ENCODE measurements around the gene DENND11. TPM values are rescaled to one million over a fixed set of nuclear protein-coding genes. Genes with fewer than 3 reads are reported as not detected.

Gene DENND11
- total and polyA plus RNA-seq, 2 of the 4 experiments (the other 2 are of a cell fraction), result 2.9 to 5.0 TPM

GRCh38 chr7:141686670-141687069, 15.3 kb downstream of the DENND11 start:
- no peak overlapping the region for H3K9ac ChIP-seq (ENCODE audit: low read depth, low read length)
- DNase-seq (no peak), ATAC-seq (ENCODE audit: low read depth) (no peak)
- in situ Hi-C loops (cut with MboI; ENCODE audit: low sequenced_read_pairs) (no loop called here), dilution Hi-C loops (cut with HindIII; ENCODE audit: low sequenced_read_pairs, unreplicated experiment) (no loop called here), intact Hi-C loops (cut with micrococcal nuclease) (no loop called here)
- no peak overlapping the region for H2AK5ac ChIP-seq (ENCODE audit: low read depth, low read length)
- H3K9me1 ChIP-seq (ENCODE audit: insufficient read depth, low read length), result 0 out of 2 replicates have a peak, but pooled peaks cover 3% of the 10 kb centered on the region
- no peak overlapping the region for H3K56ac ChIP-seq (ENCODE audit: extremely low read depth, insufficient read depth, low read length)
- no peak overlapping the region for H2BK20ac ChIP-seq (ENCODE audit: low read depth, low read length)
- no peak overlapping the region for H2BK120ac ChIP-seq (ENCODE audit: low read depth, low read length)
- no peak overlapping the region for H2AFZ ChIP-seq (replicated peaks; ENCODE audit: low read length, poor library complexity)
- no peaks in the 10 kb centered on the region for H3K9me3 ChIP-seq (ENCODE audit: control insufficient read depth, insufficient read depth, low read length)
- H2AK9ac ChIP-seq (replicated peaks; ENCODE audit: low read depth, low read length, poor library complexity), result no peak overlapping the region
- H4K20me1 ChIP-seq (ENCODE audit: insufficient read depth, low read length), result no peaks in the 10 kb centered on the region
- no peak overlapping the region for H3K4me2 ChIP-seq (ENCODE audit: low read depth, low read length)
- H3K79me1 ChIP-seq (ENCODE audit: low read depth in 1 of 2, low read length in 2 of 2), result peaks cover 4 to 6% of the 10 kb centered on the region in 2 experiments; a peak in 1 of 4 replicates
- H3K27me3 ChIP-seq (ENCODE audit: control insufficient read depth, insufficient read depth, low read length), result no peaks in the 10 kb centered on the region
- WGBS, 2 experiments (ENCODE audit: extremely low coverage in 2 of 2, insufficient read length in 1 of 2), result 78% methylated on average over 4 of the region's 6 CpGs; no CpG with 5 or more reads in 1 of the 2 experiments
- no peak overlapping the region for H2BK5ac ChIP-seq (ENCODE audit: low read depth, low read length, poor library complexity, severe bottlenecking)
- H3K4ac ChIP-seq (ENCODE audit: low read depth, low read length), result no peak overlapping the region
- H3K23ac ChIP-seq (ENCODE audit: low read depth, low read length), result no peak overlapping the region
- no TSS peak for BruUV-seq (replicated peaks)
- no peak overlapping the region for H4K8ac ChIP-seq (ENCODE audit: low read depth in 2 of 2, low read length in 2 of 2)
- no peaks in the 10 kb centered on the region for H3K4me1 ChIP-seq (ENCODE audit: control insufficient read depth, insufficient read depth, low read length)
- H3K4me3 ChIP-seq (ENCODE audit: insufficient read depth, low read depth, low read length), result no peak overlapping the region
- ChIA-PET POLR2A (ENCODE audit: unreplicated experiment) (no interaction called here), CTCF (no interaction called here)
- no peak overlapping the region for H4K5ac ChIP-seq (ENCODE audit: low read depth, low read length)
- H3K27ac ChIP-seq (ENCODE audit: insufficient read depth, low read length), result no peak overlapping the region
- H3K36me3 ChIP-seq (ENCODE audit: control insufficient read depth, insufficient read depth, low read length), result peaks cover 8% of the 10 kb centered on the region
- no peak overlapping the region for H4K91ac ChIP-seq (ENCODE audit: insufficient read depth, low read depth, low read length)
- no peak overlapping the region for H3K14ac ChIP-seq (replicated peaks; ENCODE audit: low read depth, low read length)
- TF ChIP-seq BHLHE40 (IDR thresholded peaks at IDR 0.05; ENCODE audit: low read depth, low read length) (no peak), RFX5 (IDR thresholded peaks at IDR 0.05; ENCODE audit: low read depth, low read length) (no peak), CHD1 (IDR thresholded peaks at IDR 0.05; ENCODE audit: low read depth, low read length) (no peak), MAFK (IDR thresholded peaks at IDR 0.05; ENCODE audit: low read depth, low read length) (no peak), FOS (IDR thresholded peaks at IDR 0.05; ENCODE audit: low read depth, low read length) (no peak), CTCF (conservative IDR thresholded peaks at IDR 0.05; ENCODE audit: low read depth, low read length) (no peak), CEBPB (IDR thresholded peaks at IDR 0.05; ENCODE audit: low read depth, low read length) (no peak), RCOR1 (IDR thresholded peaks at IDR 0.05; ENCODE audit: insufficient replicate concordance, low read length) (no peak), USF2 (IDR thresholded peaks at IDR 0.05; ENCODE audit: low read depth, low read length) (no peak), ELK1 (IDR thresholded peaks at IDR 0.05; ENCODE audit: borderline replicate concordance, low read depth, low read length) (no peak), POLR2A (IDR thresholded peaks at IDR 0.05; ENCODE audit: low read depth, low read length) (no peak), RAD21 (IDR thresholded peaks at IDR 0.05; ENCODE audit: low read length) (no peak), MXI1 (IDR thresholded peaks at IDR 0.05; ENCODE audit: borderline replicate concordance, low read depth, low read length) (no peak), MAZ (IDR thresholded peaks at IDR 0.05; ENCODE audit: borderline replicate concordance, low read depth, low read length) (no peak), NFE2L2 (IDR thresholded peaks at IDR 0.05; ENCODE audit: low read depth, low read length) (no peak), SMC3 (IDR thresholded peaks at IDR 0.05; ENCODE audit: low read depth, low read length) (no peak)
- H3K18ac ChIP-seq (ENCODE audit: low read depth, low read length), result no peak overlapping the region
- H2BK15ac ChIP-seq (ENCODE audit: low read depth, low read length), result no peak overlapping the region

All from IMR-90 (cell line).